ENCODE measurements around the gene DLGAP4. TPM values are rescaled to one million over a fixed set of nuclear protein-coding genes. Genes with fewer than 3 reads are reported as not detected.

DLGAP4 gene
- total and polyA plus RNA-seq, 2 of the 13 experiments (the other 11 are each of a cell fraction or from before 2014, with no cell fraction given): 15.2 to 26.7 TPM

DNA sequence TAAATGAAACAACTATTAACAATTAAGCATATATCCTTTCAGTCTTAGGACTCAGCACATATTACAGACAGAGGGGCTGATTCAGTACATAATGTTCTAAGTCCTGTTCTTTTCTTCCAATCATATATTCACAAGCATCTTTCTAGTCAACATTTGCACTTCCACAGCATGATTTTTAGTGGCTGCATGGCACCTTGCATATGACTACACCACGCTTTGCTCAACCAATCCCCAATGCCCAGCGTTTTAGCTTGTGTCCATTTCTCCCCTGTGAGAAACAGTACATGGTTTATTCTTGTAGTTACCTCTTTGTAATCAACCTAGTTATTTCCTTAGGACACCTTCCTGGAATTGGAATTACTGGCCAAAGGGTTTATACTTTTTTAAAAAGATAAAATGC lies 36.6 kb upstream of the DLGAP4 start (continued):
- no peak for TF ChIP-seq FOXJ3 (CRISPR knock-in tag; IDR thresholded peaks at IDR 0.05; ENCODE audit: borderline replicate concordance)
- TF ChIP-seq, protein P1, sequence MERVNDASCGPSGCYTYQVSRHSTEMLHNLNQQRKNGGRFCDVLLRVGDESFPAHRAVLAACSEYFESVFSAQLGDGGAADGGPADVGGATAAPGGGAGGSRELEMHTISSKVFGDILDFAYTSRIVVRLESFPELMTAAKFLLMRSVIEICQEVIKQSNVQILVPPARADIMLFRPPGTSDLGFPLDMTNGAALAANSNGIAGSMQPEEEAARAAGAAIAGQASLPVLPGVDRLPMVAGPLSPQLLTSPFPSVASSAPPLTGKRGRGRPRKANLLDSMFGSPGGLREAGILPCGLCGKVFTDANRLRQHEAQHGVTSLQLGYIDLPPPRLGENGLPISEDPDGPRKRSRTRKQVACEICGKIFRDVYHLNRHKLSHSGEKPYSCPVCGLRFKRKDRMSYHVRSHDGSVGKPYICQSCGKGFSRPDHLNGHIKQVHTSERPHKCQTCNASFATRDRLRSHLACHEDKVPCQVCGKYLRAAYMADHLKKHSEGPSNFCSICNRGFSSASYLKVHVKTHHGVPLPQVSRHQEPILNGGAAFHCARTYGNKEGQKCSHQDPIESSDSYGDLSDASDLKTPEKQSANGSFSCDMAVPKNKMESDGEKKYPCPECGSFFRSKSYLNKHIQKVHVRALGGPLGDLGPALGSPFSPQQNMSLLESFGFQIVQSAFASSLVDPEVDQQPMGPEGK (CRISPR knock-in tag; IDR thresholded peaks at IDR 0.05): no peak

DNA sequence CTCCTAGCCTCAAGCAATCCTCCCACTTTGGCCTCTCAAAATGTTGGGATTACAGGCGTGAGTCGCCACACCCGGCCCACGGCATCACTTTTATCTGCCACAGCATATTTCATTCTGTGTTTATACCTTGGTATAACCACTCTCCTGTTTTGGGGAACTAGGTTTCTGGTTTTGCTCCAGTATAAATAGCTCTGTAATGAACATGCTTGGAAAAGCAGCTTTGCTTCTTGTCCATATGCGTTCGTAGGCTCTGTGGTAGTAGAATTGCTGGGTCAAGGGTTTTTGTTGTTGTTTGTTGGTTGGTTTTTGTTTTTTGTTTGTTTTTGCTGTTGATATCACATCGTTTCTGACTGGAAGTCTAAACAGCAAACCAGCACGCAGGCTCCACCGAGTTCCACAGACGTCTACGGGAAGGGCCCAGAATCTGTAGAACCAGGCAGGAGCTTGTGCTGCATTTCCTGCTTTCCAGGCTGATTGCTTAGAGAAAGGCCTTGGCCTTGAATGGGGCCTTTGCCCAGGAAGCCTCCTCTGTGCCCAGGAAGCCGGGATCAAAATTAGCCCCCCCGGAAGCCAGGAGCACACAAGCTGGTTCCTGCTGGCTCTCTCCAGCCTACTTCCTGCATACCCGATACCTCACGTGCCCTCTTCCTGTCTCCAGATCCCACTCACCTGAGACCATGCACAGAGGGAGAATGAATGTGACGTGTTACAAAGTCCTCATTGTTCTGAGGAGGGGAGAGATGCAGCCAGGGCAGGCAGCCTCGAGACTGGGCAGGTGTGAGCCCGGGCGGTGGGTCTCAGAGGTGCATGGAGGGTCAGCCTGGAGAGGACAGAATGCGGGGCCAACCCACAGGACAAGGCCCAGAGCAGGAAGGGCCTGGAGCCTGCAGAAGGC lies 35.1 kb upstream of the DLGAP4 start:
- H3K4me1 ChIP-seq (ENCODE audit: insufficient read depth, low read length): peaks cover 41% of the 10 kb centered on the region
- 51% methylated on average over 20 of the region's 20 CpGs for WGBS (ENCODE audit: low lambda C conversion rate)
- H3K27ac ChIP-seq (ENCODE audit: extremely low read length, insufficient read depth, low read length): peak overlapping the region; percentile 57
- intact Hi-C loops (cut with micrococcal nuclease; ENCODE audit: unreplicated experiment): loop anchor here (10.0 kb wide), 1 partner anchor 124 kb away; no protein-coding TSS in a partner anchor
- H3K79me2 ChIP-seq (ENCODE audit: insufficient read depth, low read length): peaks cover 3% of the 10 kb centered on the region
- FAIRE-seq (peak; percentile 63), DNase-seq (ENCODE audit: low spot score) (peak; percentile 83), ATAC-seq (peak; percentile 71)
- H4K20me1 ChIP-seq (ENCODE audit: insufficient read depth, low read length): no peaks in the 10 kb centered on the region
- in situ Hi-C loops (cut with HindIII; ENCODE audit: extremely low pct_ligation_motif_present, low pct_unique_long_range_greater_than_20kb): no loop called here
- TSS peak; percentile 84 for BruUV-seq (replicated peaks)
- ChIA-PET POLR2A (interaction anchor here (0.9 to 3.5 kb wide), 8 partner anchors 9 to 316 kb away, joined by 3 to 10 read pairs (median 4); partner anchors contain the start of gene SCAND1), CTCF (ENCODE audit: low intra/inter-chr PET ratio, low total read pairs) (no interaction called here)
- peak overlapping the region; percentile 24 for H3K9ac ChIP-seq (ENCODE audit: insufficient read depth, low read depth, low read length)
- peak overlapping the region; percentile 9 to 58 (median 56); a peak in 5 of 6 replicates for H3K4me3 ChIP-seq (replicated peaks in 1 of 3; ENCODE audit: insufficient read depth in 1 of 3, low read depth in 2 of 3, low read length in 3 of 3)
- peak overlapping the region; percentile 57 for H3K4me2 ChIP-seq (ENCODE audit: low read depth, low read length)
- peak overlapping the region; percentile 57 for H2AFZ ChIP-seq (ENCODE audit: low read length)
- peaks cover 2 to 36% of the 10 kb centered on the region in 2 experiments for H3K27me3 ChIP-seq (ENCODE audit: control insufficient read depth in 1 of 2, insufficient read depth in 2 of 2, low read length in 2 of 2)
- no peaks in the 10 kb centered on the region for H3K36me3 ChIP-seq (replicated peaks in 1 of 2; ENCODE audit: control insufficient read depth in 1 of 2, insufficient read depth in 2 of 2, low read length in 2 of 2)
- H3K9me3 ChIP-seq (ENCODE audit: low read length): no peaks in the 10 kb centered on the region
- TF ChIP-seq FOXK2 (IDR thresholded peaks at IDR 0.05) (no peak), FOXJ3 (CRISPR knock-in tag; IDR thresholded peaks at IDR 0.05; ENCODE audit: borderline replicate concordance) (no peak), NPAS2 (CRISPR knock-in tag; IDR thresholded peaks at IDR 0.05; ENCODE audit: borderline replicate concordance) (no peak)
- TF ChIP-seq, protein P2, sequence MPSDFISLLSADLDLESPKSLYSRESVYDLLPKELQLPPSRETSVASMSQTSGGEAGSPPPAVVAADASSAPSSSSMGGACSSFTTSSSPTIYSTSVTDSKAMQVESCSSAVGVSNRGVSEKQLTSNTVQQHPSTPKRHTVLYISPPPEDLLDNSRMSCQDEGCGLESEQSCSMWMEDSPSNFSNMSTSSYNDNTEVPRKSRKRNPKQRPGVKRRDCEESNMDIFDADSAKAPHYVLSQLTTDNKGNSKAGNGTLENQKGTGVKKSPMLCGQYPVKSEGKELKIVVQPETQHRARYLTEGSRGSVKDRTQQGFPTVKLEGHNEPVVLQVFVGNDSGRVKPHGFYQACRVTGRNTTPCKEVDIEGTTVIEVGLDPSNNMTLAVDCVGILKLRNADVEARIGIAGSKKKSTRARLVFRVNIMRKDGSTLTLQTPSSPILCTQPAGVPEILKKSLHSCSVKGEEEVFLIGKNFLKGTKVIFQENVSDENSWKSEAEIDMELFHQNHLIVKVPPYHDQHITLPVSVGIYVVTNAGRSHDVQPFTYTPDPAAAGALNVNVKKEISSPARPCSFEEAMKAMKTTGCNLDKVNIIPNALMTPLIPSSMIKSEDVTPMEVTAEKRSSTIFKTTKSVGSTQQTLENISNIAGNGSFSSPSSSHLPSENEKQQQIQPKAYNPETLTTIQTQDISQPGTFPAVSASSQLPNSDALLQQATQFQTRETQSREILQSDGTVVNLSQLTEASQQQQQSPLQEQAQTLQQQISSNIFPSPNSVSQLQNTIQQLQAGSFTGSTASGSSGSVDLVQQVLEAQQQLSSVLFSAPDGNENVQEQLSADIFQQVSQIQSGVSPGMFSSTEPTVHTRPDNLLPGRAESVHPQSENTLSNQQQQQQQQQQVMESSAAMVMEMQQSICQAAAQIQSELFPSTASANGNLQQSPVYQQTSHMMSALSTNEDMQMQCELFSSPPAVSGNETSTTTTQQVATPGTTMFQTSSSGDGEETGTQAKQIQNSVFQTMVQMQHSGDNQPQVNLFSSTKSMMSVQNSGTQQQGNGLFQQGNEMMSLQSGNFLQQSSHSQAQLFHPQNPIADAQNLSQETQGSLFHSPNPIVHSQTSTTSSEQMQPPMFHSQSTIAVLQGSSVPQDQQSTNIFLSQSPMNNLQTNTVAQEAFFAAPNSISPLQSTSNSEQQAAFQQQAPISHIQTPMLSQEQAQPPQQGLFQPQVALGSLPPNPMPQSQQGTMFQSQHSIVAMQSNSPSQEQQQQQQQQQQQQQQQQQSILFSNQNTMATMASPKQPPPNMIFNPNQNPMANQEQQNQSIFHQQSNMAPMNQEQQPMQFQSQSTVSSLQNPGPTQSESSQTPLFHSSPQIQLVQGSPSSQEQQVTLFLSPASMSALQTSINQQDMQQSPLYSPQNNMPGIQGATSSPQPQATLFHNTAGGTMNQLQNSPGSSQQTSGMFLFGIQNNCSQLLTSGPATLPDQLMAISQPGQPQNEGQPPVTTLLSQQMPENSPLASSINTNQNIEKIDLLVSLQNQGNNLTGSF (CRISPR knock-in tag; IDR thresholded peaks at IDR 0.05): no peak; the same call in 1 of the 2 replicates
- TF ChIP-seq, protein P3, sequence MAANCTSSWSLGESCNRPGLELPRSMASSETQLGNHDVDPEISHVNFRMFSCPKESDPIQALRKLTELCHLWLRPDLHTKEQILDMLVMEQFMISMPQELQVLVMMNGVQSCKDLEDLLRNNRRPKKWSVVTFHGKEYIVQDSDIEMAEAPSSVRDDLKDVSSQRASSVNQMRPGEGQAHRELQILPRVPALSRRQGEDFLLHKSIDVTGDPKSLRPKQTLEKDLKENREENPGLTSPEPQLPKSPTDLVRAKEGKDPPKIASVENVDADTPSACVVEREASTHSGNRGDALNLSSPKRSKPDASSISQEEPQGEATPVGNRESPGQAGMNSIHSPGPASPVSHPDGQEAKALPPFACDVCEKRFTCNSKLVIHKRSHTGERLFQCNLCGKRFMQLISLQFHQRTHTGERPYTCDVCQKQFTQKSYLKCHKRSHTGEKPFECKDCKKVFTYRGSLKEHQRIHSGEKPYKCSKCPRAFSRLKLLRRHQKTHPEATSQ (CRISPR knock-in tag; IDR thresholded peaks at IDR 0.05; ENCODE audit: borderline replicate concordance): no peak

Measured in HepG2 (cell line).